ENCODE data around the gene ADIPOQ. TPM values are rescaled to one million over a fixed set of nuclear protein-coding genes. Genes with fewer than 3 reads are reported as not detected.

Gene ADIPOQ
- total RNA-seq, 1 donor from 2014 or later, result 0.69 TPM

GRCh38 chr3:186895406-186895805 is 52.9 kb downstream of the ADIPOQ start:
- no peak for TF ChIP-seq CTCF (IDR thresholded peaks at IDR 0.05; ENCODE audit: borderline replicate concordance)
- no peaks in the 10 kb centered on the region for H3K9me3 ChIP-seq (replicated peaks)
- no peak overlapping the region for H3K4me3 ChIP-seq
- no peaks in the 10 kb centered on the region for H3K36me3 ChIP-seq
- no peaks in the 10 kb centered on the region for H3K4me1 ChIP-seq
- no peaks in the 10 kb centered on the region for H3K27me3 ChIP-seq (ENCODE audit: low read depth)
- intact Hi-C loops (cut with micrococcal nuclease), result no loop called here
- no peak for DNase-seq
- H3K27ac ChIP-seq (replicated peaks), result no peak overlapping the region

GRCh38 chr3:186896006-186896405 is 53.5 kb downstream of the ADIPOQ start:
- H3K4me1 ChIP-seq, result no peaks in the 10 kb centered on the region
- H3K4me3 ChIP-seq, result no peak overlapping the region
- H3K36me3 ChIP-seq, result no peaks in the 10 kb centered on the region
- no peak for TF ChIP-seq CTCF (IDR thresholded peaks at IDR 0.05; ENCODE audit: borderline replicate concordance)
- intact Hi-C loops (cut with micrococcal nuclease), result no loop called here
- no peaks in the 10 kb centered on the region for H3K9me3 ChIP-seq (replicated peaks)
- H3K27me3 ChIP-seq (ENCODE audit: low read depth), result no peaks in the 10 kb centered on the region
- DNase-seq, result no peak
- H3K27ac ChIP-seq (replicated peaks), result no peak overlapping the region

- no peak overlapping the region for H3K4me3 ChIP-seq
- no peaks in the 10 kb centered on the region for H3K27me3 ChIP-seq (ENCODE audit: low read depth)
- no peak overlapping the region for H3K27ac ChIP-seq (replicated peaks)
- H3K4me1 ChIP-seq, result peaks cover 4% of the 10 kb centered on the region
- H3K9me3 ChIP-seq (replicated peaks), result no peaks in the 10 kb centered on the region
- no peaks in the 10 kb centered on the region for H3K36me3 ChIP-seq
- intact Hi-C loops (cut with micrococcal nuclease), result no loop called here
- DNase-seq, result no peak
- TF ChIP-seq CTCF (IDR thresholded peaks at IDR 0.05; ENCODE audit: borderline replicate concordance), result no peak
These were observed 54.4 kb downstream of the ADIPOQ start for GRCh38 chr3:186896875-186897274.

- DNase-seq, result no peak
- no peaks in the 10 kb centered on the region for H3K27me3 ChIP-seq (ENCODE audit: low read depth)
- H3K4me1 ChIP-seq, result peaks cover 6% of the 10 kb centered on the region
- H3K27ac ChIP-seq (replicated peaks), result peak overlapping the region; percentile 22
- H3K9me3 ChIP-seq (replicated peaks), result peaks cover 14% of the 10 kb centered on the region
- intact Hi-C loops (cut with micrococcal nuclease), result no loop called here
- no peaks in the 10 kb centered on the region for H3K36me3 ChIP-seq
- TF ChIP-seq CTCF (IDR thresholded peaks at IDR 0.05; ENCODE audit: borderline replicate concordance), result no peak
- H3K4me3 ChIP-seq, result no peak overlapping the region
These were observed 58.7 kb downstream of the ADIPOQ start for GRCh38 chr3:186901135-186901734.

- no peak for TF ChIP-seq CTCF (IDR thresholded peaks at IDR 0.05; ENCODE audit: borderline replicate concordance)
- Histone ChIP-seq H3K4me3 (no peak overlapping the region), H3K4me1 (peaks cover 6% of the 10 kb centered on the region), H3K36me3 (no peaks in the 10 kb centered on the region), H3K27ac (replicated peaks) (no peak overlapping the region), H3K27me3 (ENCODE audit: low read depth) (no peaks in the 10 kb centered on the region), H3K9me3 (replicated peaks) (peaks cover 15% of the 10 kb centered on the region)
- no peak for DNase-seq
- intact Hi-C loops (cut with micrococcal nuclease), result no loop called here
These were observed 59.6 kb downstream of the ADIPOQ start for GRCh38 chr3:186902154-186902553.

Measured in left ventricle myocardium inferior (tissue), 1 donor.